GM12878 (cell line): ENCODE data around the gene TFF2. TPM values are rescaled to one million over a fixed set of nuclear protein-coding genes. Genes with fewer than 3 reads are reported as not detected.

Experiments
- ATAC-seq: fragments of 200-7000 bp; cut with Tn5 transposase; 3 replicates; pipeline ENCODE4 v1.9.1; 2020; ENCODE audit warnings: mild to moderate bottlenecking, moderate library complexity
- BruUV-seq: library from RNA; stranded (reverse); fragments of 400-500 nt; replicated peaks from 2 replicates; lab custom pipeline; 2021; lab: Mats Ljungman, UMichigan
- CTCF ChIA-PET: fragments of 300-600 bp; sonication (Branson Sonifier 250); formaldehyde crosslinking; extraction: SDS; loops from one replicate; lab custom pipeline; 2021; ENCODE audit warnings: inconsistent platforms; lab: Yijun Ruan, JAX
- POLR2A ChIA-PET: fragments of 350-600 bp; formaldehyde crosslinking; extraction: SDS; loops from one replicate; lab custom pipeline; 2021; ENCODE audit warnings: inconsistent platforms; lab: Charles Lee
- RAD21 ChIA-PET: fragments of 300-600 bp; sonication (Branson Sonifier 250); formaldehyde crosslinking; loops from one replicate; lab custom pipeline; 2023; ENCODE audit warnings: antibody characterized with exemption; ENCODE audit not compliant: unreplicated experiment; lab: Charles Lee
- SMC1A ChIA-PET: fragments of 300-600 bp; sonication (Branson Sonifier 250); formaldehyde crosslinking; loops from one replicate; lab custom pipeline; 2023; ENCODE audit not compliant: unreplicated experiment, uncharacterized antibody; lab: Charles Lee
- DNase-seq: peaks from one replicate; pipeline ENCODE4 v3.0.0-alpha.2; 2011; ENCODE audit warnings: low read depth, low spot score
- FAIRE-seq: peaks from 3 replicates; lab custom pipeline; 2011; peaks lifted over from hg19 to GRCh38; lab: Jason Lieb, UNC
- H2AFZ ChIP-seq: 2 replicates; pipeline ENCODE4 v1.6.0; 2011; ENCODE audit warnings: low read depth, low read length, control low read depth; ENCODE audit not compliant: control insufficient read depth
- H3K27ac ChIP-seq: 2 replicates; pipeline ENCODE4 v1.5.1; 2011; ENCODE audit warnings: control low read depth; ENCODE audit not compliant: control insufficient read depth, insufficient read depth
- H3K27me3 ChIP-seq, 2 experiments: replicated peaks in 1 of 2; 2 replicates each; pipeline versions ENCODE4 v1.6.0 to v1.6.1; 2011; ENCODE audit warnings: low read length in 1 of 2; ENCODE audit not compliant: control insufficient read depth in 2 of 2, insufficient read depth in 2 of 2
- H3K36me3 ChIP-seq, 2 experiments: 2 replicates each; pipeline ENCODE4 v1.5.1; 2011; ENCODE audit warnings: low read length in 1 of 2; ENCODE audit not compliant: control insufficient read depth in 2 of 2, insufficient read depth in 2 of 2
- H3K4me1 ChIP-seq: 2 replicates; pipeline ENCODE4 v1.6.1; 2011; ENCODE audit warnings: mild to moderate bottlenecking, low read length, moderate library complexity, mixed read lengths; ENCODE audit not compliant: control insufficient read depth, insufficient read depth
- H3K4me2 ChIP-seq: 2 replicates; pipeline ENCODE4 v1.6.0; 2011; ENCODE audit warnings: control low read depth; ENCODE audit not compliant: control insufficient read depth, insufficient read depth
- H3K4me3 ChIP-seq: fragments of 200-600 bp; sonication (generic); 2 replicates; pipeline ENCODE4 v1.5.1; 2016
- H3K79me2 ChIP-seq: 2 replicates; pipeline ENCODE4 v1.6.0; 2011; ENCODE audit warnings: low read length; ENCODE audit not compliant: control insufficient read depth, insufficient read depth
- H3K9ac ChIP-seq: 2 replicates; pipeline ENCODE4 v1.8.0; 2011; ENCODE audit warnings: low read length, control low read depth, mixed read lengths; ENCODE audit not compliant: control insufficient read depth, insufficient read depth
- H3K9me3 ChIP-seq: replicated peaks from 3 replicates; pipeline ENCODE4 v1.5.1; 2011; ENCODE audit warnings: mild to moderate bottlenecking, low read length; ENCODE audit not compliant: control insufficient read depth, insufficient read depth
- H4K20me1 ChIP-seq: 2 replicates; pipeline ENCODE4 v1.6.0; 2011; ENCODE audit not compliant: control insufficient read depth, insufficient read depth
- EP300 ChIP-seq, 2 experiments: fragments of 150-350 bp in 1 of 2; IDR thresholded peaks; 2 replicates each; pipeline ENCODE4 v1.6.1; 2011 to 2012; ENCODE audit warnings: low read depth in 2 of 2, low read length in 2 of 2, borderline replicate concordance in 1 of 2, improper control_type of control experiment in 1 of 2, inconsistent platforms in 1 of 2; ENCODE audit not compliant: control insufficient read depth in 1 of 2
- GABPA ChIP-seq: IDR thresholded peaks from 2 replicates; pipeline ENCODE4 v1.6.1; 2014; ENCODE audit warnings: antibody characterized with exemption, low read depth, mild to moderate bottlenecking, inconsistent platforms
- GATAD2B ChIP-seq: fragments of 450-650 bp; conservative IDR thresholded peaks from 2 replicates; pipeline ENCODE4 v1.6.1; 2017; ENCODE audit warnings: low read depth, mild to moderate bottlenecking, moderate library complexity
- IRF4 ChIP-seq: IDR thresholded peaks from 2 replicates; pipeline ENCODE4 v1.6.1; 2011; ENCODE audit warnings: low read depth, low read length
- JUND ChIP-seq: IDR thresholded peaks from 2 replicates; pipeline ENCODE4 v1.6.1; 2012; ENCODE audit warnings: low read depth, mild to moderate bottlenecking, low read length, improper control_type of control experiment, moderate library complexity
- KLF5 ChIP-seq: fragments of 450-650 bp; IDR thresholded peaks from 2 replicates; pipeline ENCODE4 v1.6.1; 2014; ENCODE audit warnings: mild to moderate bottlenecking; ENCODE audit not compliant: partially characterized antibody
- PAX5 ChIP-seq: IDR thresholded peaks from 2 replicates; pipeline ENCODE4 v1.6.1; 2011; ENCODE audit warnings: low read depth, low read length, borderline replicate concordance
- PAX8 ChIP-seq: fragments of 450-650 bp; IDR thresholded peaks from 2 replicates; pipeline ENCODE4 v1.6.1; 2017; ENCODE audit warnings: mild to moderate bottlenecking, moderate library complexity
- POLR2A ChIP-seq: IDR thresholded peaks from 2 replicates; pipeline ENCODE4 v1.6.1; 2011; ENCODE audit warnings: low read depth, mild to moderate bottlenecking, low read length
- POLR2AphosphoS5 ChIP-seq: IDR thresholded peaks from 2 replicates; pipeline ENCODE4 v1.6.1; 2011; ENCODE audit warnings: mild to moderate bottlenecking, low read length, inconsistent platforms
- TBL1XR1 ChIP-seq: IDR thresholded peaks from 2 replicates; pipeline ENCODE4 v1.6.1; 2012; ENCODE audit warnings: low read depth, low read length, improper control_type of control experiment
- ZNF207 ChIP-seq: fragments of 450-650 bp; IDR thresholded peaks from 2 replicates; pipeline ENCODE4 v1.6.1; 2014; ENCODE audit warnings: antibody characterized with exemption, mild to moderate bottlenecking, borderline replicate concordance
- ZZZ3 ChIP-seq: IDR thresholded peaks from 2 replicates; pipeline ENCODE4 v1.6.1; 2011; ENCODE audit warnings: low read depth; ENCODE audit not compliant: control insufficient read depth, insufficient read length
- WGBS: methylation state at CpG from one replicate; pipeline ENCODE4 v1.1.6; 2016; ENCODE audit warnings: low lambda C conversion rate; ENCODE audit not compliant: insufficient replicate concordance, insufficient coverage; ENCODE audit errors: missing lambda C conversion rate; 5-methylcytosine and 5-hydroxymethylcytosine counted together
- in situ Hi-C: fragments of 300-500 bp; cut with MboI; formaldehyde crosslinking; loops from 9 replicates; pipeline ENCODE4 v1.14.3; 2018; ENCODE audit warnings: mixed read lengths
- intact Hi-C: fragments of 100-400 bp; cut with micrococcal nuclease; formaldehyde crosslinking; loops from one replicate; pipeline ENCODE4 v1.14.2; 2022; ENCODE audit not compliant: unreplicated experiment
- polyA plus RNA-seq, 11 experiments: library from polyadenylated mRNA; depleted of rRNA in 4 of 11; unstranded in 6 of 11; stranded (reverse) in 5 of 11; fragments of >200 nt; fragmentation: Nextera tagmentation in 4 of 11; fragmentation: Illumina TruSeq in 1 of 11; extraction: Ambion mirVana in 4 of 11; extraction: Trizol in 1 of 11; gene quantifications; 1 replicate in 1 of 11; 2 replicates in 10 of 11; pipeline versions ENCODE4 v1.2.1 to v1.2.3, GENCODE V29; 2011 to 2016; ENCODE audit warnings: inconsistent platforms in 2 of 11, missing spikeins in 2 of 11, low read depth in 1 of 11
- total RNA-seq, 4 experiments: library from RNA; depleted of rRNA in 3 of 4; stranded (reverse); fragments of >200 nt in 3 of 4; fragmentation: Illumina TruSeq in 1 of 4; extraction: Trizol in 1 of 4; gene quantifications; 2 replicates each; pipeline versions ENCODE4 v1.2.1 to v1.2.3, GENCODE V29; 2013 to 2021
- TF ChIP-seq, protein P1 (sequence below): IDR thresholded peaks from 2 replicates; pipeline ENCODE4 v1.6.1; 2011; ENCODE audit warnings: low read depth, mild to moderate bottlenecking, low read length, moderate library complexity, borderline replicate concordance; ENCODE audit errors: extremely low read depth
- TF ChIP-seq, protein P2 (sequence below): fragments of 450-650 bp; IDR thresholded peaks from 2 replicates; pipeline ENCODE4 v1.6.1; 2016; ENCODE audit warnings: mild to moderate bottlenecking
- TF ChIP-seq, protein P3 (sequence below): IDR thresholded peaks from 2 replicates; pipeline ENCODE4 v1.6.1; 2012; ENCODE audit warnings: improper control_type of control experiment, low read depth, low read length; ENCODE audit not compliant: insufficient replicate concordance
- TF ChIP-seq, protein P4 (sequence below): fragments of 450-650 bp; IDR thresholded peaks from 2 replicates; pipeline ENCODE4 v1.6.1; 2017; ENCODE audit warnings: borderline replicate concordance

TFF2 gene
- total and polyA plus RNA-seq, 10 of the 15 experiments (the other 5 are each of a cell fraction or from before 2014, with no cell fraction given) = 0.56 TPM; not detected in 9

DNA sequence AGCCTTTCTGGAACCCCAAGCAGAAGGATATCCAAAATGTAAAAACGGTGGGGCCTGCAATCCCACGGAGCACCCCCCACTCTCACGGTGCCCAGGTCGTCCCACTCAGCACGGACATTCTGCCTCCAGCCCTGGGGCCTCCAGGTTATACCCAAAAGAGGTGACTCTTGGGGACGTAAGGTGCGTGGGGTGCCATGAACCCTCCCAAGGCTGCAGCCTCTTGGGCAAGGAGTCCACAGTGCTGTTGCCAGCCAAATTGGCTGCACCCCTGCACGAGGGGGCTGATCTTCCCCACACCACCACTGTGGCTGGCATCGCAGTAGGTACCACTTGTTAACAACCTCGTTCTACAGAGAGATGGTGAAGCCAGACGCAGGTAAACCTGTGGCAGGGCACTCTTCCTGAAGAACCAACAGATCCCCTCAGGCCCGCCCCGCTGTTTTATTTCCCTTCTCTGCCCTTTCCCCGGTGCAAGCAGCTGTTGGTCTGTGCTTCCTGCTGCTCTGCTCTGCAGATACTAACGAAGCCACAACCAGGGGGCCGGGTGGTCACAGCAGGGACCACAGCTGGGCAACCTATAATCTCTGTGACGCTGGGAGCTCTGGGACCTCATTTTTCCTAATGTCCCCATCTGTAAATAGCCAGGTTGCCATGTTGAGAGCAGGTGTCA, 44.3 kb downstream of the TFF2 start:
- Histone ChIP-seq H3K4me1 (no peaks in the 10 kb centered on the region), H3K9ac (no peak overlapping the region), H3K9me3 (no peaks in the 10 kb centered on the region), H3K27me3 (no peaks in the 10 kb centered on the region), H3K4me2 (no peak overlapping the region), H3K36me3 (no peaks in the 10 kb centered on the region), H3K27ac (no peak overlapping the region), H3K4me3 (no peak overlapping the region), H2AFZ (no peak overlapping the region), H4K20me1 (no peaks in the 10 kb centered on the region), H3K79me2 (no peaks in the 10 kb centered on the region)
- FAIRE-seq (no peak), DNase-seq (no peak), ATAC-seq (no peak)
- POLR2A ChIA-PET = no interaction called here
- intact Hi-C loops (no loop called here), in situ Hi-C loops (loop anchor here (5.0 kb wide), 2 partner anchors 141 to 231 kb away; no protein-coding TSS in a partner anchor)
- no TSS peak for BruUV-seq
- SMC1A ChIA-PET = interaction anchor here (0.9 to 1.0 kb wide), 3 partner anchors 9 to 232 kb away, joined by 3 to 6 read pairs (median 3); no protein-coding TSS in a partner anchor
- WGBS = 21% methylated on average over 17 of the region's 17 CpGs
- CTCF ChIA-PET = no interaction called here
- TF ChIP-seq ZZZ3 = no peak
- no peak for TF ChIP-seq PAX5
- TF ChIP-seq POLR2A = no peak
- TF ChIP-seq, protein P1, sequence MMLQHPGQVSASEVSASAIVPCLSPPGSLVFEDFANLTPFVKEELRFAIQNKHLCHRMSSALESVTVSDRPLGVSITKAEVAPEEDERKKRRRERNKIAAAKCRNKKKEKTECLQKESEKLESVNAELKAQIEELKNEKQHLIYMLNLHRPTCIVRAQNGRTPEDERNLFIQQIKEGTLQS = no peak
- TF ChIP-seq EP300 (IDR thresholded peaks at IDR 0.05; ENCODE audit: borderline replicate concordance in 1 of 2, control insufficient read depth in 1 of 2, low read depth in 2 of 2, low read length in 2 of 2) = no peak
- no peak for TF ChIP-seq ZNF207
- TF ChIP-seq IRF4 = no peak
- no peak for TF ChIP-seq TBL1XR1
- TF ChIP-seq KLF5 = no peak
- TF ChIP-seq POLR2AphosphoS5 = no peak
- no peak for TF ChIP-seq JUND
- TF ChIP-seq, protein P2, sequence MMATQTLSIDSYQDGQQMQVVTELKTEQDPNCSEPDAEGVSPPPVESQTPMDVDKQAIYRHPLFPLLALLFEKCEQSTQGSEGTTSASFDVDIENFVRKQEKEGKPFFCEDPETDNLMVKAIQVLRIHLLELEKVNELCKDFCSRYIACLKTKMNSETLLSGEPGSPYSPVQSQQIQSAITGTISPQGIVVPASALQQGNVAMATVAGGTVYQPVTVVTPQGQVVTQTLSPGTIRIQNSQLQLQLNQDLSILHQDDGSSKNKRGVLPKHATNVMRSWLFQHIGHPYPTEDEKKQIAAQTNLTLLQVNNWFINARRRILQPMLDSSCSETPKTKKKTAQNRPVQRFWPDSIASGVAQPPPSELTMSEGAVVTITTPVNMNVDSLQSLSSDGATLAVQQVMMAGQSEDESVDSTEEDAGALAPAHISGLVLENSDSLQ = no peak
- no peak for TF ChIP-seq GATAD2B
- TF ChIP-seq, protein P3, sequence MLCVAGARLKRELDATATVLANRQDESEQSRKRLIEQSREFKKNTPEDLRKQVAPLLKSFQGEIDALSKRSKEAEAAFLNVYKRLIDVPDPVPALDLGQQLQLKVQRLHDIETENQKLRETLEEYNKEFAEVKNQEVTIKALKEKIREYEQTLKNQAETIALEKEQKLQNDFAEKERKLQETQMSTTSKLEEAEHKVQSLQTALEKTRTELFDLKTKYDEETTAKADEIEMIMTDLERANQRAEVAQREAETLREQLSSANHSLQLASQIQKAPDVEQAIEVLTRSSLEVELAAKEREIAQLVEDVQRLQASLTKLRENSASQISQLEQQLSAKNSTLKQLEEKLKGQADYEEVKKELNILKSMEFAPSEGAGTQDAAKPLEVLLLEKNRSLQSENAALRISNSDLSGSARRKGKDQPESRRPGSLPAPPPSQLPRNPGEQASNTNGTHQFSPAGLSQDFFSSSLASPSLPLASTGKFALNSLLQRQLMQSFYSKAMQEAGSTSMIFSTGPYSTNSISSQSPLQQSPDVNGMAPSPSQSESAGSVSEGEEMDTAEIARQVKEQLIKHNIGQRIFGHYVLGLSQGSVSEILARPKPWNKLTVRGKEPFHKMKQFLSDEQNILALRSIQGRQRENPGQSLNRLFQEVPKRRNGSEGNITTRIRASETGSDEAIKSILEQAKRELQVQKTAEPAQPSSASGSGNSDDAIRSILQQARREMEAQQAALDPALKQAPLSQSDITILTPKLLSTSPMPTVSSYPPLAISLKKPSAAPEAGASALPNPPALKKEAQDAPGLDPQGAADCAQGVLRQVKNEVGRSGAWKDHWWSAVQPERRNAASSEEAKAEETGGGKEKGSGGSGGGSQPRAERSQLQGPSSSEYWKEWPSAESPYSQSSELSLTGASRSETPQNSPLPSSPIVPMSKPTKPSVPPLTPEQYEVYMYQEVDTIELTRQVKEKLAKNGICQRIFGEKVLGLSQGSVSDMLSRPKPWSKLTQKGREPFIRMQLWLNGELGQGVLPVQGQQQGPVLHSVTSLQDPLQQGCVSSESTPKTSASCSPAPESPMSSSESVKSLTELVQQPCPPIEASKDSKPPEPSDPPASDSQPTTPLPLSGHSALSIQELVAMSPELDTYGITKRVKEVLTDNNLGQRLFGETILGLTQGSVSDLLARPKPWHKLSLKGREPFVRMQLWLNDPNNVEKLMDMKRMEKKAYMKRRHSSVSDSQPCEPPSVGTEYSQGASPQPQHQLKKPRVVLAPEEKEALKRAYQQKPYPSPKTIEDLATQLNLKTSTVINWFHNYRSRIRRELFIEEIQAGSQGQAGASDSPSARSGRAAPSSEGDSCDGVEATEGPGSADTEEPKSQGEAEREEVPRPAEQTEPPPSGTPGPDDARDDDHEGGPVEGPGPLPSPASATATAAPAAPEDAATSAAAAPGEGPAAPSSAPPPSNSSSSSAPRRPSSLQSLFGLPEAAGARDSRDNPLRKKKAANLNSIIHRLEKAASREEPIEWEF = no peak
- TF ChIP-seq, protein P4, sequence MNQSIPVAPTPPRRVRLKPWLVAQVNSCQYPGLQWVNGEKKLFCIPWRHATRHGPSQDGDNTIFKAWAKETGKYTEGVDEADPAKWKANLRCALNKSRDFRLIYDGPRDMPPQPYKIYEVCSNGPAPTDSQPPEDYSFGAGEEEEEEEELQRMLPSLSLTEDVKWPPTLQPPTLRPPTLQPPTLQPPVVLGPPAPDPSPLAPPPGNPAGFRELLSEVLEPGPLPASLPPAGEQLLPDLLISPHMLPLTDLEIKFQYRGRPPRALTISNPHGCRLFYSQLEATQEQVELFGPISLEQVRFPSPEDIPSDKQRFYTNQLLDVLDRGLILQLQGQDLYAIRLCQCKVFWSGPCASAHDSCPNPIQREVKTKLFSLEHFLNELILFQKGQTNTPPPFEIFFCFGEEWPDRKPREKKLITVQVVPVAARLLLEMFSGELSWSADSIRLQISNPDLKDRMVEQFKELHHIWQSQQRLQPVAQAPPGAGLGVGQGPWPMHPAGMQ = no peak
- TF ChIP-seq GABPA = no peak
- TF ChIP-seq PAX8 = no peak
- RAD21 ChIA-PET = no interaction called here
